HG03460 (cell line): ENCODE data around the gene COL21A1.

Experiments
- ATAC-seq: cut with Tn5 transposase; IDR thresholded peaks from one replicate; pipeline ENCODE4 v1.9.1; 2021; ENCODE audit not compliant: unreplicated experiment

The COL21A1 gene

DNA sequence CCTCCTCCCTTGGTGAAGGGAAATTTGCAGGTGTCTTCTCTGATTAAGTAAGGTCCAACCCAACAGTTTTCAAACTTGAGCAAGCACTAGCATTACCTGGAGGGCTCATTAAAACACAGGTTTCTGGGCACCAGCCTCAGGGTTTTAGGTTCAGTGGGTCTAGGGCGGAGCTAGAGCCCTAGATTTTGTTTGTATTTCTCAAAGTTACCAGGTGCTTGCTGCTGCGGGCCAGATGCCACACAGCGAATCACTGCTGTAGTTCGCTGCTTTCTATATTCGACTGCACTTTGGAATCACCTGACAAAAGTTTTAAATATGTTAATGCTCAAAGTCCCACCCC is 869 bp downstream of the COL21A1 start:
- ATAC-seq, result no peak

DNA sequence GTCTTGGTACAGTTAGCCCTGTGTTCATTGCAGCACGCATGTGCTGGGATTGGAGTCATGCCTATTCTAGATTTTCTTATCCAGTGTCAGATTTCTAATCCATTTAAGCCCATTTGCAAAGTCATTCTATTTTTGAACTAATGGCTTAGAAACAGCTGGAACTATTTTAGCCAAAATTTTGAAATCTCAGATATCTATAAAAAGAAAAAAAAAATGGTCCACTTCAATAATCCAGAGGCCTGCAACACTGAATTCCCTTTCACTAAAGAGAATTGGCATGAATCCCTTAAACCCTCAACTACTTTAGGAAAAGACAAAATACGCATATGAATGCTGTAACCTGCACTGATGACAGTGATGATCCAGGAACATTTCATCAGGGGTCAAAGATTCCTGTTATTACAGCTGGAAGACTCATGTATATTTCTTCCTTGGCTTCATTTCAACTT is 1.5 kb downstream of the COL21A1 start:
- ATAC-seq, result no peak

DNA sequence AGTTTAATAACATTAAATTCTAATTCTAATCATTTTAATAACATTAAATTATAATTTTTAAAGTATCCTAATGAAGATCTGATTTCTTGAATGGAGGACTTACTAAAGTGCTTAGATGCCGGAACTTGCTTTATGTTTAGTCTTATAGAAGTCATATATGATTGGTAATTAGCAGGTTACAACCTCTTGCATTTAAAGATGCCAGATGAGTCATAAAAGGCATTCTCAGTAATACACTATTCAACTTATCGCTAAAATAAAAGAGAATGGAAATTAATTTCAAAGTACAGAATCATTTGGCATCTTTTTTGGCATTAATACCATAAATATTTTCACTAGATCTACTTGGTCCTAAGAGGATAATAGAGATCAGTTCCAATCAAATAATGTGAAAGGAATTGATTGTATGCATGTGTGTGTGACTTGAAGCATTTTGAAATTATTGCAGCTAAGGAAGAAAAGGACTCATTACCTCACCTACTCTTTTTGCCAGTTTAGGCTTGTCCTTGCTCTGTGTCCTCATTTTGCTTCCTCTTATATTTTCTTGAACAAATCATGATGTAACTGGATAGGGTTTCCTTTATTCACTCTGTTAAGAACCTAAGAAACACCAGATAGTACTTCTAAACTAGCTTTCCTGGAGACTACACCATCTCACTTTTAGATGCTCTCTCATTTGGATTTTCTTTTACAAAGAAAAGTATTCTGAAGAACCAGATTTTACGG is 2.7 kb downstream of the COL21A1 start:
- no peak for ATAC-seq

DNA sequence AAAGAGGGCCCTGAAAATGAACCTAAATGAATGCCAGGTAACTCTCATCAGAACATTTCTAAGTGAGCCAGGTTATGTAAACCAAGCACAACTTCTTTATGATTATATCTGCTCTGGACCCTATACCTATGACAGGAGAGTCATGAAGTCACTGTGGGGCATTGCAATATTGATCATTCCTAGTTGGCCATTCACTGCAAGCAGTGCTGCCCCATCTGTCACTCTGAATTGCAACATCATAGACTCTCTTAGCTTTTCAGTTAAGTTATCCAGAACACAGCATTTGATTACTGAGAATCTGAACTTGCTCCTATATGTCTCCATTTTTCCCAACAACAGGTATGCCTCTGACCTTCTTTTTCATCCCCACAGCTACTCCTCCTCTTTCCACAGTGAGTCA is 3.3 kb downstream of the COL21A1 start:
- no peak for ATAC-seq

DNA sequence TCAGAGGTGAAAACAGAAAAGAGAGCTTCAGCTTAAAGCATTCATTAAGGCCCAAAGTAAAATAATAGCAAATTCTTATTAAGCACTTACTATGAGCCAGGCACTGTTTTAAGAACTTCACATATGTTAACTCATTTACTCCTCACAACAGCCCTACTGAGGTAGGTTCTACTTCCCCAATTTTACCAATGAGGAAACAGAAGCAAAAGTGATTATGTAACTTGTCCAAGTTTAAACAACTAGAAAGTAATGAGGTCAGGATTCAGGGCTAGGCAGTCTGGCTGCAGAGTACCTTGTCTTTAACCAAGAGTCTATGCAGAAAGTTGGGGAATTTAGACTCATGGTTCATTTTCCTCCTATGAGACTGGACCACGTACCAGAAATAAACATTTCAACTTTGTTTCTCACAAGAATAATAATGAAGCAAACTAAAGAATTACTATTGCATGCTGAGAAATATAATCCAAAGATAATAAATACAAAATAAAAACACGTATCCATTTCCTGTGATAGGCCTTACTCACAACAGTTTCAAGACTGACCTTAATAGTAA is 3.8 kb downstream of the COL21A1 start:
- ATAC-seq, result no peak

DNA sequence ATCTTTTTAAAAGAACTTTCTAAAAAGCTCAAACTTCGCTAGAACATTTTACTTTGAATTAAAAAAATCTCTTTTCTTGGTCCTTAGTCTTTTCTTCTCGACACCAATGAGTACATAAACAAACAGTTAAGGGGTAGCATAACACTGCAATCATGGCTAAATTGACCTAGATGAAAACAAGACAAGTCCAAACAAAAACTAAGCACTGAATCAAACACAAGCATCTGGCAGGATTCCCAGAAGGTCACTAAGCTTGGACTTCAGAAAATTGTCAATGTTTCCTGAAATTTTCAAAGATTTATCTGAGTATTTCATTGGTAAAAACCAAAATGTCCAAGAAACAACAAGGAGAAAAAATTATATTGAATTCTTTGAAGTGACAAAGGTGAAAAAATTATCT is 5.0 kb downstream of the COL21A1 start:
- no peak for ATAC-seq

DNA sequence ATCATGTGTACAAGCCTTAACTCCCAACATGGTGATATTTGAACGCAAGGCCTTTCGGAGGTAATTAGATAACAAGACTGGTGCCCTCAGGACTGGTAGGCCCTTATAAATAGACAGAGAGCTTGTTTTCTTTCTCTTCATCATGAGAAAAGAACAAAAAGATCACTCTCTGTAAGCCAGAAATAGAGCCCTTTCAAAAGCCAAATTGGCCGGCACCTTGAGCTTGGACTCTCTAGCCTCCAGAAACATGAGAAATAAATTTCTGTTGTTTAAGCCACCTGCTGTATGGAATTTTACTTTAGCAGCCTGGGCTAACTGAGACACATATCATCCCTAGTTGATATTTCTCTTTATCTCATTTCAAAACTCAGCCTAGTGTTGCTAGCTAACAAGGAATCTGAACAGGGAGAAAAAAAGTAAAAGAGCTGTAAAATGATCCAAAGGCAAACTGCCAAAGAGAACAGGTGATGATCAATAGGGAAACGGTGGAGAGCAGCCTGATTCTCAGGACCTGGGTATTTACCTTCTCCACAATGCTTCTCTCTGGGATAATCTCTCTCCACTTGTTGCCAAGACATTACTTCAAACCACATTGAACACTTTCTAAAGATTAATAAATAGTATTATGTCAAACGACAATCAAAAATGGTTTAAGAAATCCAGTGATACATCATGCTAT is 6.1 kb downstream of the COL21A1 start:
- no peak for ATAC-seq

DNA sequence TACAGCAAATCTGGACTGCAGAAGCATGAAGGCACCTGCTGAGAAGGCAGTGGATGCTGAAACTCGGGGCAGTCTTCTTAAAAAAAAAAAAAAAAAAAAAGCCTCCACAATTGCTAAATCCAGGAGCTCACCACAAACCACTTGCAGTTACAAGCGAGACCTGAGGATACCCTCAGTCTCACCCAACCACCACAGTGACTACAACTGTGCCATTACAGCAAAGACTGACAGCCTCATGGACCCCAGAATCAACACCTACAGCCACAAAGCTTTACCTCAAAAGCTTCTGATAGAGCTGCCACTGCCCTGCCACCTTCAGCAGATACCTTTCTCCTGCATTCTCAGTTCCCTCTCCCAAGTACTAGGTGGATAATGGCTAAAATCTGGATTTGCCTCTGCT is 9.0 kb downstream of the COL21A1 start:
- ATAC-seq, result no peak

DNA sequence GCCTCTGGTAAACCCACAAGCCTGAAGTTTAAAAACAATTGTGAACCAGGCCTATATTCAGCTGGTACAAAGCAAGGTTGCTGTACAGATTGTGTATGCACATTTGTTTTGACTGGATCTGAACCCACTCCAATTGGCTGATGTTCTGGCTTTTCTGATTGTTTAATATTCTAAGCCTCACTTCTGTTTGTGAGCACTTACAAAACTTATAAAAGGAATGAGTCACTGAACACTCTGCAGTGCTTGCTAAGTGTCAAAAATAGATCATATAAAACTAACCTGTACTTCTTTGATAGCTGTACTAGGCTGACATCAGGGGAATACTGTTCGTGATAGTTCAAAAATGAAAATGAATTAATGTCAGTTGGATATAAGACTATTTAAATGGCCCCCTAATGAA is 12.1 kb downstream of the COL21A1 start:
- no peak for ATAC-seq

DNA sequence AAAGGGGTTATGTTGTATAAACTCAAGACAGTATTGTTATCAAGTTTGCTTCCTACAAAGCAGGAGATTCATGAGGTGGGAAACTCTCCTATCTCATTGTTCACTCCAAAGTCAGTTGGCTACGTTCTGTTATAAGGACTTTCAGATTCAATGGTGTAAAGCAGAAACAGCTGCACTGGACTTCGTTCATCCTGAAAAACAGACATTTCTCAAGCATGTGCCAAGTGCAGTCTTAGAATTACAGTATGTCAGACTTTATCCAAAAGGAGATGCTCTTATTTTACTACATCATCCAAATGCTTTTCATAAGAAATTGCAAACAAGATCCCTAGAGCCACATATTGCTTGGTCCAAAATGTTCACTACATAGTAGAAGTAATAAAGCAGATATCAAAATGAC is 14.9 kb downstream of the COL21A1 start:
- ATAC-seq, result no peak

DNA sequence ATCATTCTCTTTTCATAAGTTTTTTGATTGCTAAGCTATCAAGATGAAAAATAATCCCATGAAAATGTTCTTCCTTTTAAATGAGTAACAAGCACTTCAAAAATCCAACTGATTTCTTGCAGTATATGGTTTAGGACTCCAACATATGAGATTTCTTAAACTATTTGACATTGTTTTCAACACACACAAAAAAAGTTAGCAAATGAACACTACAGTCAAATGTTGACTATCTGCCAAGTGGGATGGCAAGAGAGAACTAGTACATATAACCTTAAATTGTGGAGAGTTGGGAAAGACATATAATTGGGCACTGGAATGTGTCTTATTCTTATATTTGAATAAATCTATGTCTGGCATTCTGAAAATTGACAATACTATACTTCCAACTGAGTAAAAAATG is 15.6 kb downstream of the COL21A1 start:
- ATAC-seq, result no peak

DNA sequence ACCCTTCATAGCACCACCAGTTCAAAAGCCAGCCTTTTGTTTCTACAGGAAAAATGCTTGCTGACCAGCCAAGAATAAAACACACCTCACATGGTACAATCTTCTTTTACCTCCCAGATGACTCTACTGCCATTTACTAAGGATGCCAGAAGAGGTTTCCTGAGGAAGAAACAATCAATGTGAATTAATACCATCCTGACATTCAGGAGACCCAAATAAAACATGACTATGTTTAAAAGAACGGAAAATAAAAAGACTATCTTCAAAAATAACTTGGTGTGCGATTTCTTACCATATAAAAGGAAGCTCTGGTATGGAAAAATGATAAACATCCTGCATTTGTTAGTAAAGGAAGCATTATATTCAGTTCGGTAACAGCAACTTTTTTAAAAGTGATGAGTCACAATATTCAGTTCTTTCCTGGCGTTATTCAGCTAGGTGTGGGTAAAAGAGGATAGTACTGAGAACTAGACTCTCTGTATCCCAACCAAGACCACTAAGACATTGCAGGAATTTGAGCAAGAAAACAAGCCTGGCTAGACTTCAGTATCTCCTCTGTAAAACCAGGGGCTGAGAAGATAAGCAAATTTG is 16.3 kb downstream of the COL21A1 start:
- no peak for ATAC-seq

DNA sequence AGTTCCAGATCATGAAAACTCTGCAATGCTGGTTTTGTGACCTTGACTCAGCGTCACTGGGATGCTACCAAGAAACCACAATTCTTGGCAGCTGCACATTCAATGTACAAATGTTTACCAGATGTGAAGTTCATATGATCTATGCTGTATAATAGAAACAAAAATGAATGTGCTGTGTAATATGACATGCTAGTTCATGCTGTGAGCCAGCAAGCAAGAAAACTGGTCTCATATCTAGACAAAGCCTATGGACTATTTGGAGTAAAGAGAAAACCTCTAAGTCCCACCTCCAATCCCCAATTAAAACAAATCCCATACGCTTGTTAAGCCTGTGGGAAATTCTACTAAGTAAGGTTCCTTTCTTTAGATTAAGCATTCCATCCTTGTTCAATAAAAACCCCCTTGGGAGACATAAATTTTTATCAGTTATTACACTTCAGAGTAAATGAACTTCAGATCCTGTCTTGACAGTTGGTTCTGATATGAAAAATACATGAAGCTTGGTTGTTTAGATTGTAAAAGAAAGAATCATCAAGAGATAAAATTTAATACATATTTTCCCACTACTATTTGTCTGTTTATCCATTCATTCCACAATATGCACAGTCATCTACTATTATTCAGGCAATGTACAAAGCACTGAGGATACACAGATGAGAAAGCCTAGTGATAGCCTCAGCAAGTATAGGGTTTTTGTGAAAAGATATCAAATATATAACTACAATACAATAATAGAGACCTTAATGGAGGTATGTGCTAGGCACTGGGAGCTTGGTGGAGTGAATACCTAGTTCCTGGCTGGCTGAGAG is 20.1 kb downstream of the COL21A1 start:
- no peak for ATAC-seq

DNA sequence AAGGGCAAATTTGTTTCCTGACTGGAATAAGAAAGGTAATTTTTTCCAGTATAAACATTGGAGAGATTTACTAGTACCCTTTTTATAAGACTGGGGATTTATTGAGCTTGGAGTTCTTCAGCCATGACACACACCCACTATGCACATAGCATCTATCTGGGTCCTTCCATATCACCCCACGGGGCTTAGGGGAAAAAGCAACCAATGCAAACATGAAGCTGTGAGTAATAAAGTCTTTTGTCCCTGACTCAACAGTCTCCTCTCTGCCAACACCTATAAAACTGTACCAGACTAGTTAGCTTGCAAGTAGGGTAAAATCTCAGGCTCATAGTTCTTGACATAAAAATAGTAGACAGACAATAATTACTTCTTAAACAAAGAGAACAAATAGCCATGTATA is 23.4 kb downstream of the COL21A1 start:
- ATAC-seq, result no peak

DNA sequence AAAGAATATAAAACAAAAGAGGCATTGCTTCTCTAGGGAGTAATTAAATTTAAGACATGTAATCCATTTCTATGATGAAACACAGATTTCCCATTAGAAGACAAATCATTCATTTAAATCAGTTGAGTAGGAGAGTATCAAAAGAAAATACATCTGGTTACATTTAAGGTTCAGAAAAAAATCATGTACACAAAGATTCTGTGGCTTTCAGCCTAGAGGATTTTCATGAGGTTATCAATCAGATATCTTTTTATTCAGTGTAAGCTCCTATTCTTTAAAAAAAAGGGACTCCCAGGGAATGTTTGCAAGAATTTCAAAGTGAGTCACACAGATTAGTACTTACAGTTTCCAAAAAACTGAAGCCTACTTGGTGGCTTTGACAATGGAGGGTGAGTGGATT is 24.9 kb downstream of the COL21A1 start:
- no peak for ATAC-seq

DNA sequence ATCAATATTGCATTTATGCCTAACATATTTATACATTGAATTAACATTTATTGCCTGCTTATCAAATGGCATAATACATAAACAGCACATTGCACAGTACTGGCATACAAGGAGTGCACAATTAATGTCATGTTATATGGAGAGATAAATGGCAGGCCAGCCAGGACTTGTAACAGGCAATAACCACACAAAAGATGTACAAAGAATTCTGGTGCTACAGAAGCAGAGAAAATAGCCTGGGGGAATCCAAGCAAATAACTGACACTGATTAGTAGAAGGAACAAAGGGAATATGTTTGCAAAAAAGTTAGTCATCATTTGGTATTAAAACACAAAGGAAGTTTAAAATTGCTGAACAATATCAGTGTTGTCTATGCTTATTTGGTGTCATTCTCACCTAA is 27.3 kb downstream of the COL21A1 start:
- no peak for ATAC-seq

DNA sequence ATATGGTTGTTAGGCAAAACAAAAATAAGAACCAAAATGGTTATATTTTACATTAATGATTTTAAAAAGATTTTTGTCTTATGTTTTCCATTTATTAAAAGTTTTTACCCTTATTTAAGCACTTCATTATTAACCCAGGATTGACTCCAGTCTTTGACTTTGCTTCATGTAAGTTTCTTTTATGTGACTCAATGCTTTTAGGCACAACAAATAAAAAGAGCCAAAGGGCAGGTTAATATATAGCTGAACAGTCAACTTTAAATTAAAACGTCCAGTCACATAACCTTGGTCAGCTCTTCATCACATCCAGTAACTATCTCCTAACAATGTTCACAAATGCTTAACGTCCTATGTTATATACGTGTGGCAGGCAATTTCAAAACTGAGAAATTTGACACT is 32.7 kb downstream of the COL21A1 start:
- no peak for ATAC-seq

DNA sequence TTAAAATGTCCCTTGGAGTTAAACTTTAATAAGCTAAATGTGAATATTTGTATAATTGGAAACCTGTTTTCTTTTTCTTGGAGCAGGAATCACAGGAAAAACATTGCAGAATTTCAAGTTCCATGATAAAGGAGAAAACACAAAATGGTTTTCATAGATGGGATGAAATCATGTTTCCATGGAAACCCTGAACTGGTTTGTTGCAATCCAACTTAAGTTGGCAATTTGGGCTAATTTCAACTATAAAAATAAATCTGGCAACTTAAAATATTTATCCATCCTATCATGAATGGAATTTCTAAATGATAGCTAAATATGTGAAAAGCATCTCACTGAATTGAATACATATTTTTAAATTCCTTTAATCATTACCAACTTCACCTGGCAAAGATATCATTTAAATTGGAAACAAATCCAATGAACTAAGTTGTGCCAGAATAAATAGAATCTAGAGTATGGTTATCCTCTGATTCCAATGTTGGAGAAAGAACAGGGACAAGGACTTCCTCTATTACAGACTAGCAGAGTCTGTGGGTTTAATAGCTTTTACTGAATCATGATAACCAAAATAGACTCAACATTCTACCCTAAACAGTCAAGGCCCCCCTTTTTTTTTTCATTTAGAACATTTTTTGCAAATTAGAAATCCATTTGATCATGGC is 33.2 kb downstream of the COL21A1 start:
- no peak for ATAC-seq

DNA sequence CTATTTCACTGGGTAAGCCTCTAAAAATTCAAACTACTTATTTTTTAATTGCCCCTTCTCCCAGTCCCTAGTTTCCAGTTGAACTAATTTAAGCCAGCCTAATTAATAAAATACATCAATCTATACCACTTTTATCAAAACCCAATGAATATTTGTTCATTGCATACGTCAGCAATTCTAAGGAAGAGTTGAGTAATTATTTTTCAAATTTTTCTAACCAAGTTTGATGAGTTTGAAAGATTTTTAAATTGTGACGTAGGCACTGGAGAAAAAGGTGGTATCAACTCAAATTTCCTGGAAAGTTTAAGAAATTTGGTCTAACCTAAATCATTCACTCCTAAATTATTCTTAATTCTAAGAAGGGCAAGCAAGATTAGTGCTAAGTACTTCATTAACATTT is 35.7 kb downstream of the COL21A1 start:
- no peak for ATAC-seq

DNA sequence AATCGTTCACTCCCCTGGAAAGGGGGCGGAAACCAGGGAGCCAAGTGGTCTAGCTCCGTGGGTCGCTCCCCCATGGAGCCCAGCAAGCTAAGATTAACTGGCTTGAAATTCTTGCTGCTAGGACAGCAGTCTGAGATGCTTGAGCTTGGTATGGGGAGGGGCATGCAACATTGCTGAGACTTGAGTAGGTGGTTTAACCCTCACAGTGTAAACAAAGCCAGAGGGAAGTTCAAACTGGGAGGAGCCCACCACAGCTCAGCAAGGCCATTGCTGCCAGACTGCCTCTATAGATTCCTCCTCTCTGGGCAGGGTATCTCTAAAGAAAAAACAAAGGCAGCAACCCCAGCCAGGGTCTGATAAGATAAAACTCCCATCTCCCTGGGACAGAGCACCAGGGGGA is 43.2 kb downstream of the COL21A1 start:
- no peak for ATAC-seq

DNA sequence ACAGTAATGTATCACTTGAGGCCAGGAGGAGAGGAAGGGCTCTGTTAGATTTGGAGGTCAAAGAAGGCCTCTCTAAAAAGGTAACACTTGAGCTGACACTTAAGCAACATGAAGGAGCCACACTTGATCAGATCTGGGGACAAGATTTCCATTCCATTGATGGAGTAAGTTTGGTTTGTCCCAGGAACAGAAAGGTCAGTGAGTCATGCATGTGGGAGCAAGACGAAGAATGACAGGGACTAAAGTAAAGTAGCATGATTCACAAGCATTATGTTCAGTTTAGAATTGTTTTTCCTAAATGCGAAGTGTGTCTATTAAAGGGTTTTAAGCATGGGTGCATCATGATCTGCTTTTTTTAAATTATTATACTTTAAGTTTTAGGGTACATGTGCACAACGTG is 47.4 kb downstream of the COL21A1 start:
- no peak for ATAC-seq
